Keratinocyte (primary cell): Measurements from ENCODE around the gene RRBP1. TPM values are rescaled to one million over a fixed set of nuclear protein-coding genes. Genes with fewer than 3 reads are reported as not detected.

Experiments used
- DNase-seq: peaks from one replicate; pipeline ENCODE4 v3.0.0-alpha.2; 2011; ENCODE audit warnings: low read depth, missing footprints, low spot score
- FAIRE-seq: peaks from 2 replicates; lab custom pipeline; 2011; peaks lifted over from hg19 to GRCh38; lab: Jason Lieb, UNC
- H2AFZ ChIP-seq: 2 replicates; pipeline ENCODE4 v1.6.0; 2012; ENCODE audit warnings: low read length, control low read depth, inconsistent platforms; ENCODE audit not compliant: control insufficient read depth
- H3K27ac ChIP-seq: 2 replicates; pipeline ENCODE4 v1.5.1; 2011; ENCODE audit warnings: low read length; ENCODE audit not compliant: control insufficient read depth, insufficient read depth
- H3K27me3 ChIP-seq: 3 replicates; pipeline ENCODE4 v1.6.0; 2011; ENCODE audit warnings: low read length; ENCODE audit not compliant: control insufficient read depth, insufficient read depth; ENCODE audit errors: extremely low read depth
- H3K36me3 ChIP-seq, 2 experiments: 2 replicates in 1 of 2; 3 replicates in 1 of 2; pipeline ENCODE4 v1.5.1; 2011; ENCODE audit warnings: low read length in 2 of 2, mild to moderate bottlenecking in 1 of 2; ENCODE audit not compliant: control insufficient read depth in 2 of 2, insufficient read depth in 2 of 2; ENCODE audit errors: extremely low read depth in 1 of 2
- H3K4me1 ChIP-seq: 3 replicates; pipeline ENCODE4 v1.5.1; 2011; ENCODE audit warnings: low read length; ENCODE audit not compliant: control insufficient read depth, insufficient read depth; ENCODE audit errors: extremely low read depth
- H3K4me2 ChIP-seq: 3 replicates; pipeline ENCODE4 v1.6.0; 2011; ENCODE audit warnings: low read depth, low read length; ENCODE audit not compliant: control insufficient read depth, insufficient read depth; ENCODE audit errors: extremely low read depth
- H3K4me3 ChIP-seq, 3 experiments: fragments of 200-600 bp in 1 of 3; sonication (generic) in 1 of 3; 2 replicates in 2 of 3; 3 replicates in 1 of 3; pipeline ENCODE4 v1.5.1; 2011 to 2016; ENCODE audit warnings: low read length in 3 of 3, mild to moderate bottlenecking in 3 of 3, control low read depth in 2 of 3, inconsistent platforms in 1 of 3, low read depth in 1 of 3, mixed read lengths in 1 of 3, mixed run types in 1 of 3, moderate library complexity in 1 of 3; ENCODE audit not compliant: control insufficient read depth in 2 of 3, insufficient read depth in 2 of 3; ENCODE audit errors: extremely low read depth in 1 of 3
- H3K79me2 ChIP-seq: 2 replicates; pipeline ENCODE4 v1.6.0; 2012; ENCODE audit warnings: low read length; ENCODE audit not compliant: control insufficient read depth, insufficient read depth
- H3K9ac ChIP-seq: 3 replicates; pipeline ENCODE4 v1.6.0; 2011; ENCODE audit warnings: low read length; ENCODE audit not compliant: control insufficient read depth, insufficient read depth; ENCODE audit errors: extremely low read depth
- H3K9me1 ChIP-seq: 3 replicates; pipeline ENCODE4 v1.6.0; 2011; ENCODE audit warnings: low read length; ENCODE audit not compliant: control insufficient read depth, insufficient read depth; ENCODE audit errors: extremely low read depth
- H3K9me3 ChIP-seq: 2 replicates; pipeline ENCODE4 v1.5.1; 2012; ENCODE audit warnings: low read depth, low read length; ENCODE audit not compliant: control insufficient read depth
- H4K20me1 ChIP-seq: 3 replicates; pipeline ENCODE4 v1.6.0; 2011; ENCODE audit warnings: low read length; ENCODE audit not compliant: control insufficient read depth, insufficient read depth; ENCODE audit errors: extremely low read depth
- CTCF ChIP-seq, 3 experiments: IDR thresholded peaks in 1 of 3; conservative IDR thresholded peaks in 1 of 3; optimal IDR thresholded peaks in 1 of 3; 2 replicates in 2 of 3; 3 replicates in 1 of 3; pipeline versions ENCODE3 to v1.5.1; 2011; ENCODE audit warnings: low read length in 3 of 3, mild to moderate bottlenecking in 3 of 3, moderate library complexity in 2 of 3, control low read depth in 1 of 3, inconsistent platforms in 1 of 3; ENCODE audit not compliant: insufficient read depth in 2 of 3; ENCODE audit errors: extremely low read depth in 1 of 3
- EZH2 ChIP-seq: IDR thresholded peaks from one replicate; pipeline ENCODE4 v1.6.1; 2012; ENCODE audit warnings: inconsistent platforms, mild to moderate bottlenecking, low read length, moderate library complexity
- dilution Hi-C: fragments of 300-500 bp; cut with MboI; formaldehyde crosslinking; loops from one replicate; pipeline ENCODE4 v1.7.0; 2020; ENCODE audit warnings: low sequenced_read_pairs; ENCODE audit not compliant: extremely low pct_ligation_motif_present
- polyA plus RNA-seq, 5 experiments: library from polyadenylated mRNA; depleted of rRNA in 3 of 5; stranded (reverse) in 3 of 5; stranded (forward) in 1 of 5; unstranded in 1 of 5; fragments of >200 nt; gene quantifications; 1 replicate in 1 of 5; 2 replicates in 3 of 5; 3 replicates in 1 of 5; pipeline versions ENCODE4 v1.2.1 to v1.2.3, GENCODE V29; 2011 to 2012; ENCODE audit warnings: missing spikeins in 2 of 5, low read depth in 1 of 5, low replicate concordance in 1 of 5

Gene RRBP1
- polyA plus RNA-seq, 1 donor (not counting 4 experiments of a cell fraction or from before 2014, with no cell fraction given): 43.9 TPM

- no peak for FAIRE-seq
- H2AFZ ChIP-seq: no peak overlapping the region
Observed at GRCh38 chr20:17691758-17692157, 9.7 kb upstream of the RRBP1 start.

GRCh38 chr20:17690144-17690543, 8.1 kb upstream of the RRBP1 start:
- Histone ChIP-seq H3K27me3 (peaks cover 21% of the 10 kb centered on the region), H3K36me3 (no peaks in the 10 kb centered on the region), H3K9ac (no peak overlapping the region), H3K4me1 (peaks cover 9% of the 10 kb centered on the region), H3K4me2 (no peak overlapping the region), H4K20me1 (no peaks in the 10 kb centered on the region), H3K79me2 (no peaks in the 10 kb centered on the region), H3K9me3 (no peaks in the 10 kb centered on the region), H3K4me3 (no peak overlapping the region), H3K9me1 (no peaks in the 10 kb centered on the region), H3K27ac (no peak overlapping the region), H2AFZ (no peak overlapping the region)
- dilution Hi-C loops: no loop called here
- TF ChIP-seq EZH2 (no peak), CTCF (optimal IDR thresholded peaks at IDR 0.05 in 1 of 3, IDR thresholded peaks at IDR 0.05 in 1 of 3, conservative IDR thresholded peaks at IDR 0.05 in 1 of 3; ENCODE audit: extremely low read depth in 1 of 3, insufficient read depth in 2 of 3, low read length in 3 of 3) (no peak)
- DNase-seq: no peak
- FAIRE-seq: no peak

More at GRCh38 chr20:17691758-17692157, 9.7 kb upstream of the RRBP1 start:
- dilution Hi-C loops: no loop called here
- Histone ChIP-seq H3K4me1 (peaks cover 9% of the 10 kb centered on the region), H3K9ac (no peak overlapping the region), H3K9me1 (no peaks in the 10 kb centered on the region), H3K36me3 (no peaks in the 10 kb centered on the region), H3K79me2 (no peaks in the 10 kb centered on the region), H3K4me3 (no peak overlapping the region), H3K4me2 (no peak overlapping the region), H3K9me3 (no peaks in the 10 kb centered on the region), H4K20me1 (no peaks in the 10 kb centered on the region), H3K27ac (no peak overlapping the region), H3K27me3 (peaks cover 9% of the 10 kb centered on the region)
- TF ChIP-seq EZH2: no peak
- TF ChIP-seq CTCF (optimal IDR thresholded peaks at IDR 0.05 in 1 of 3, IDR thresholded peaks at IDR 0.05 in 1 of 3, conservative IDR thresholded peaks at IDR 0.05 in 1 of 3; ENCODE audit: extremely low read depth in 1 of 3, insufficient read depth in 2 of 3, low read length in 3 of 3): no peak
- DNase-seq: no peak
